Lower lobe of right lung (tissue), 2 donors: ENCODE measurements around the gene IFNA16. TPM values are rescaled to one million over a fixed set of nuclear protein-coding genes. Genes with fewer than 3 reads are reported as not detected.
"Not testable (repeated sequence)": the region's sequence is repeated elsewhere in the genome, so short reads cannot be mapped to it uniquely, and the experiment has no call there.

ENCODE experiments used
- ATAC-seq, 2 donors: fragments of 200-7000 bp; cut with Tn5 transposase; one replicate each; pipeline ENCODE4 v1.9.1; 2020 to 2022; ENCODE audit warnings: mild to moderate bottlenecking in 2 of 2, moderate library complexity in 2 of 2
- DNase-seq: peaks from one replicate; pipeline ENCODE4 v3.0.0-alpha.2; 2020
- H3K27ac ChIP-seq: fragments of 200-600 bp; one replicate; pipeline ENCODE4 v1.8.0; 2022
- H3K27me3 ChIP-seq: fragments of 200-600 bp; one replicate; pipeline ENCODE4 v1.8.0; 2022; ENCODE audit warnings: low read depth
- H3K36me3 ChIP-seq: fragments of 200-600 bp; one replicate; pipeline ENCODE4 v1.8.0; 2022; ENCODE audit warnings: mild to moderate bottlenecking
- H3K4me1 ChIP-seq: fragments of 200-600 bp; one replicate; pipeline ENCODE4 v1.8.0; 2022
- H3K4me3 ChIP-seq: fragments of 200-600 bp; one replicate; pipeline ENCODE4 v1.8.0; 2022; ENCODE audit warnings: mild to moderate bottlenecking
- H3K9me3 ChIP-seq: fragments of 200-600 bp; one replicate; pipeline ENCODE4 v1.8.0; 2022
- intact Hi-C: fragments of 100-400 bp; cut with DNase I; formaldehyde crosslinking; loops from one replicate; pipeline ENCODE4 v1.11.0; 2022
- total RNA-seq: library from RNA; stranded (reverse); fragmentation: NEBNext Ultra II Directional; extraction: Animal tissue kit (Norgen Biotek cat#: 25700); gene quantifications from one replicate; pipeline ENCODE4 v1.2.1, GENCODE V29; 2021
- TF ChIP-seq, protein P1 (sequence below): fragments of 200-600 bp; IDR thresholded peaks from one replicate; pipeline ENCODE4 v1.8.0; 2022; ENCODE audit warnings: antibody characterized with exemption, mild to moderate bottlenecking
- donor health status: DM: no; HTN: yes; CAD: no; lungs with severe emphysema.

Gene IFNA16
- total RNA-seq, 1 donor from 2014 or later, result not detected

DNA sequence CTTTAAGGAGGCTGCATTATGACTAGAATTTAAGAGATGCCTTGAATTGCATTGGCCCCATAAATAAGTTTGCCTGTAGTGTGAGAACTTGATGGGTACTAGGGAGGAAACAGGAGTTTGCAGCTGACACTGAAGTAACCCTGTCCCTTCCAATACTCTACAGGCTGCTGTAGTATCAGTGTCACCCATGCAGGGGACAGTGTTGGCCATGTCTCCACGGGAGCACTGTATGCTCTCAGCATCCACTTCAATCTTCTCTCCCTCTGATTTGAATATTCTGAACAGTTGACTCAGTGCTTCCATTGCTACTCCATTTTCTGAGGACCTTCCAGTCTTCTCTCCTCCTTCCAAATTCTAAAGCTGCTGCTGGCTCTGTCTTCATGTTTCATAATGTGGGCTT lies 34.1 kb upstream of the IFNA16 start:
- H3K27me3 ChIP-seq, result no peaks in the 10 kb centered on the region
- intact Hi-C loops, result no loop called here
- no peaks in the 10 kb centered on the region for H3K9me3 ChIP-seq
- ATAC-seq, result no peak
- H3K27ac ChIP-seq, result no peak overlapping the region
- H3K4me1 ChIP-seq, result no peaks in the 10 kb centered on the region
- no peak for DNase-seq
- H3K36me3 ChIP-seq, result no peaks in the 10 kb centered on the region
- TF ChIP-seq, protein P1, sequence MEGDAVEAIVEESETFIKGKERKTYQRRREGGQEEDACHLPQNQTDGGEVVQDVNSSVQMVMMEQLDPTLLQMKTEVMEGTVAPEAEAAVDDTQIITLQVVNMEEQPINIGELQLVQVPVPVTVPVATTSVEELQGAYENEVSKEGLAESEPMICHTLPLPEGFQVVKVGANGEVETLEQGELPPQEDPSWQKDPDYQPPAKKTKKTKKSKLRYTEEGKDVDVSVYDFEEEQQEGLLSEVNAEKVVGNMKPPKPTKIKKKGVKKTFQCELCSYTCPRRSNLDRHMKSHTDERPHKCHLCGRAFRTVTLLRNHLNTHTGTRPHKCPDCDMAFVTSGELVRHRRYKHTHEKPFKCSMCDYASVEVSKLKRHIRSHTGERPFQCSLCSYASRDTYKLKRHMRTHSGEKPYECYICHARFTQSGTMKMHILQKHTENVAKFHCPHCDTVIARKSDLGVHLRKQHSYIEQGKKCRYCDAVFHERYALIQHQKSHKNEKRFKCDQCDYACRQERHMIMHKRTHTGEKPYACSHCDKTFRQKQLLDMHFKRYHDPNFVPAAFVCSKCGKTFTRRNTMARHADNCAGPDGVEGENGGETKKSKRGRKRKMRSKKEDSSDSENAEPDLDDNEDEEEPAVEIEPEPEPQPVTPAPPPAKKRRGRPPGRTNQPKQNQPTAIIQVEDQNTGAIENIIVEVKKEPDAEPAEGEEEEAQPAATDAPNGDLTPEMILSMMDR, result no peak
- H3K4me3 ChIP-seq, result no peak overlapping the region

DNA sequence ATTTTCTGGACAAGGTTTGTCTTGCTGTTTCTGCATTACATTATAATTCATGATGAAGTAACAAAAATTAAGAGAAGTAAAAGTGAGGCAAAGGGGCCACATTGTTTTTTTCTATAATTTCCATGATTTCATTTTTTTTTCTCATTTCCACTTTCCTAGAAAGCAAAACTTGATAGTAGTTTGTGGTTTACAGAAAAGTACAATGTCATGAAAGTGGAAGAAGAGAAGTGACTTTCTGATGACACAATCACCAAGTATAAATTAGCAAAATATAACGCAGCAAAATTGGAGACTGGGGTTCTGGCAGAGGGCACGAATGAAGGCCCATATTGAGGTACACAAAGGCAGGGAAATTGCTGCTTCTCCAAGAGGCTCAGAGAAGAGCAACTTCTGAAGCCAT lies 27.7 kb upstream of the IFNA16 start:
- no peaks in the 10 kb centered on the region for H3K4me1 ChIP-seq
- no peaks in the 10 kb centered on the region for H3K27me3 ChIP-seq
- DNase-seq (no peak), ATAC-seq (no peak)
- H3K4me3 ChIP-seq, result no peak overlapping the region
- H3K9me3 ChIP-seq, result no peaks in the 10 kb centered on the region
- intact Hi-C loops, result no loop called here
- no peaks in the 10 kb centered on the region for H3K36me3 ChIP-seq
- TF ChIP-seq, protein P1, result no peak
- H3K27ac ChIP-seq, result no peak overlapping the region

DNA sequence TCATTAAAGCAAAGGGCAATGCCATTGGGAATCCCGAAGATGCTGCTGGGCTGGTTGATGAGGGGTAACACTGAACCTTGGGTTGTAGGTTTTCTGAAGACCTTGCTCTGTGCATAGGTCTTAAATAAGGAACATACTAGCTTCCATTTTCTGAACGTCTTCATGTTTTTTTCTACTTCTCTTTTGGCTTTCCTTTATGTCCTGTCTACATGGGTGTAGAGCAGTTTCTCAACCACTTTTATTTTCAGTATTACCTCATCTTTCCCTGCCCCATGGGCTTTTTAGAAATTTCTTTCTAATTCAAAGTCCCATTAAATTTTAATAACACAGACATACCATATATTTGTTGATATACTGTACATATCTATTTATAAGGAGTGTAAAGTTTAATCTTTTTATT lies 22.8 kb upstream of the IFNA16 start, which contains the start of gene IFNA14:
TSS of gene IFNA14 (minus strand) at position 95 of the 400 bp plus-strand sequence. CDS start at position 25, 70 bp downstream.
- Histone ChIP-seq H3K27me3 (no peaks in the 10 kb centered on the region), H3K9me3 (no peaks in the 10 kb centered on the region), H3K4me1 (no peaks in the 10 kb centered on the region), H3K36me3 (no peaks in the 10 kb centered on the region), H3K27ac (no peak within 1 kb of the TSS), H3K4me3 (no peak within 1 kb of the TSS)
- intact Hi-C loops, result no loop called here
- DNase-seq, result no peak
- TF ChIP-seq, protein P1, result no peak
- ATAC-seq, result no peak

DNA sequence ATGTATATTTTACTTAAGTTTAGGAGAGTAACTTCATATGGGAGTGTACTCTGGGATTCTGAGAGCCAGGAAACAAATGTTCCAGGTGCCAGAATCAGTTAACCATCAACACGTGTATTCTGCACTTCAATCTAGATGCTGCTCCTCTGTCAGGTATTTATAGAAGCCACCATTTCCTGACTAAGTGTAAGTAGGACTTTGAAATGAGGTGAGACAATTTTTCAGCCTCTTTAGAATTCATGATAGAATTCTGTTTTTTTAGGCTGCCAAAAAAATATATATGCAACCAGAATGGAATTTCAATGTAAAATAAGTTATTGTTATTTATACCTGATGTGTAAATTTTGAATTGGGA lies 19.2 kb upstream of the IFNA16 start:
- H3K36me3 ChIP-seq, H3K27me3 ChIP-seq, H3K4me1 ChIP-seq, H3K9me3 ChIP-seq, DNase-seq, H3K4me3 ChIP-seq, intact Hi-C loops, ATAC-seq, H3K27ac ChIP-seq: not testable (repeated sequence)

DNA sequence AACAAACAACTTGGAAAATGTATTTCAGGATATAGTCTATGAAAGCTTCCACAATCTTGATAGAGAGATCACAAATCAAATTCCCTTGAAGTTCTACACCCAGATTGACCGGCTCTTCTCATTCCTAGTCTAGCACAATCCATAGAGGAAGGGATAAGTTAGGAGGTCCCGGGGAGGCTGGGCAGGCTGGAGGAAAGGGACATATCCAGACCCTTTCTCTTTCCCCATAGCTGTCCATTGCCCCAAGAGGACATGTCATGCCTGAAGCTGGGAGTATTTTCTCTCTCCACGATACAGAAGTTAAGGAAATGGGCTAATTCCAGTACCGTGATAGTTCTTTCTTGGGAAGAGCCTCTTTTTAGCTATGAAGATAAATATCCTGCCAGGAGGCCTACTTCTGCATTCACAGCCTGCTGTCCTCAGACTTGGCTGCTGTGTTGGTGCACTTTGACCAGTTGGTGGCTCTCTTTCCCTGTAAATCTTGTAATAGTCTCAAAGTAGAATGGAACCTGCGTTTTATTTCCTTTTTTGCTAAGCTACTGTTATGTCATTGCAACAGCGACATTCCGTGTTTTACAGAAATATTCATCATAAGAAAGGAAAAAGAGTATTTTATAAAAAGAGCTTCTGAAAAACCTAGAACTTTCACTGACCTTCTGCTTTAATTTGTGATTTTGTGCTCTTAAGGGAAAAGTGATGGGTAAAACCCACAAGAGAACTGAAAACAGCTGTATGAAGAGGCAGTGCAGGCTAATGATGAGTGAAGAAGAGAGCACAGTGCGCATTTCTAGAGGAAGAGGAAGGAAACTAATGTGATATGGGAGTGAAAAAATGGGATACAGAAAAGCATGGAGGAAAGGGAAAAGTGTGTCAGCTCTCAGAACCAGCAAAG lies 18.6 kb upstream of the IFNA16 start:
- H3K36me3 ChIP-seq, H3K9me3 ChIP-seq, intact Hi-C loops, H3K4me3 ChIP-seq, H3K27ac ChIP-seq, H3K27me3 ChIP-seq, H3K4me1 ChIP-seq: not testable (repeated sequence)
- TF ChIP-seq, protein P1, result peak; percentile 56
- DNase-seq, result peak; percentile 38
- ATAC-seq, result peak; percentile 69 to 80

DNA sequence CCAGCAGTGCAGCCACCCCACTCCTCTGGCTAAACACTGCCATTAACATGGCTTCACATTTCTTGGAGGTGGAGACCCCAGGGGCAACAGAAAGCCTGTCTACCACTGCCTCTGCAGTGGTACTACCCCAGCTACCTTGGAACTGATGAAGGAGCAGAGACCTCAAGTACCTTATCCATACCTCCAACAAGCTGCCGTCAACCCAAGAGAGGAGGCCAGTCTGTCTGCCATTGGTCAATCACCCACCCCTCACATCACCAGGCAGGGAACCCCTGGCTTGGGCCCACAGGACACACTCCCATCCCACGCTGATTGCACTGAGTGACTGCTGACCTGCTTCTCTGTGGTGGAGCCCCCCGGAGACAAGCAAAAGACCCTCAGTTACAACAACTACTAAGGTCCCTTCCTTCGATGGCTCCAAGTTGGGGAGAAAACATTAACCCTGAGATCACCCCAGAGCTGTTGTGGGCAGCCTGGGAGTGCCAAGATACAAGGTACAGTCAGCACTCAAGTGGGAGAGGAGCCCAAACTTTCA lies 17.1 kb upstream of the IFNA16 start:
- ATAC-seq (no peak), DNase-seq (peak; percentile 16)
- no peaks in the 10 kb centered on the region for H3K9me3 ChIP-seq
- H3K4me1 ChIP-seq, result no peaks in the 10 kb centered on the region
- H3K27ac ChIP-seq, result no peak overlapping the region
- no peak overlapping the region for H3K4me3 ChIP-seq
- intact Hi-C loops, result no loop called here
- no peaks in the 10 kb centered on the region for H3K27me3 ChIP-seq
- H3K36me3 ChIP-seq, result no peaks in the 10 kb centered on the region
- TF ChIP-seq, protein P1, result no peak
